GM18526 (cell line): ENCODE measurements around the gene KLRB1.

Experiments used
- POLR2A ChIP-seq: IDR thresholded peaks from 3 replicates; pipeline ENCODE4 v1.6.1; 2011; ENCODE audit not compliant: insufficient read length; ENCODE audit errors: extremely low read depth

KLRB1 gene

DNA sequence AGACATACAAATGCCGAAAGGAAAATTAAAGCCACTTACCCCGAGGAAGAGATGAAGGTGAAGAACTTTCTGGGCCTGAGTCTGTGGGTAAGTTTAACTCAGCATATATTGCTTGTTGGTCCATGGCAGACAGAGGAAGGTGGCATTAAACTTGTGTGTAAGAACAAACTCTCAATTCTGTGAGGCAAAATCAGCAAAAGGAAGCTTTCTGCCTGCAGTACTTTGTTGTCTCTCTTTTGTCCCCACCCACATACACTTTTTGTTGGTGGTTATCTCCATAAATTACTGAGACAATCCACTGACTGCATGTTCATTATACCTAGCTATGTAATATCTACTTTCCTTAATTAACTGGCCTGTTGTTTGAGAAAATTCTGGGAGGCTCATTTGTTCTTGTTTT, at the start of gene KLRB1:
TSS of gene KLRB1 (minus strand) at position 201 of the 400 bp plus-strand sequence. CDS start at position 124, 77 bp downstream.
- no peak for TF ChIP-seq POLR2A

DNA sequence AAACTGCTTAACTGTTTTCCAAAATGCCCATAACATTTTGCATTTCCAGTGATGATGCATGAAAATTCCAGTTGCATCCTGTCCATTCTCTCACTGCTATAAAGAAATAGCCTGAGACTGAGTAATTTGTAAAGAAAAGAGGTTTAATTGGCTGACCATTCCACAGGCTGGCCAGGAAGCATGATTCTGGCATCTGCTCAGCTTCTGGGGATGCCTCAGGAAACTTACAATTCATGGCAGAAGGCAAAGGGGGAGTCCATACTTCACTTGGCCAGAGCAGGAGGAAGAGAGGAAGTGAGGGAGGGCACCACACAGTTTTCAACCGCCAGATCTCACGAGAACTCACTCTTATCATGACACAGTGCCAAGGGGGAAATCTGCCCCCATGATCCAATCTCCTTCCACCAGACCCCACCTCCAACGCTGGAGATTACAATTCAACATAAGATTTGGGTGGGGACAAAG, 43.6 kb upstream of the KLRB1 start:
- peak; percentile 18 for TF ChIP-seq POLR2A

DNA sequence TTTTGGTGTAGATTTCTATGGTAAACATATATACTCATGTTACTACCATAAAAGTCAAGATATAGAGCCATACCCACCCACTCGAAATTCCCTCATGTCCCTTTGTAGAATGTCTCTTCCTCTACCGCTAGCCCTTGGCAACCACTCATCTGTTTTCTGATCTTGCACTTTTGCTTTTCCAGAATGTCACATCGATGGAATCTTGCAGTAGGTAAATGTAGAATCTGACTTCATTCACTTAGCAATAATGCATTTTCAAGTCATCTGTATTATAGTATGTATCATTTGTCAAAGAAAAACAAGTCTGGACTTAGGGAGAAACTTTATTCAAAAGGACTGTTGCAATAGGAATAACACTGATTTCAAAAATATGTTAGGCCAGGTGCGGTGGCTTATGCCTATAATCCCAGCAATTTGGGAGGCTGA, 42.4 kb upstream of the KLRB1 start:
- no peak for TF ChIP-seq POLR2A

- TF ChIP-seq POLR2A: peak; percentile 70
Observed at GRCh38 chr12:9649532-9649940, 41.8 kb upstream of the KLRB1 start.

- TF ChIP-seq POLR2A: no peak
Observed at GRCh38 chr12:9648701-9649531, 41.2 kb upstream of the KLRB1 start.

DNA sequence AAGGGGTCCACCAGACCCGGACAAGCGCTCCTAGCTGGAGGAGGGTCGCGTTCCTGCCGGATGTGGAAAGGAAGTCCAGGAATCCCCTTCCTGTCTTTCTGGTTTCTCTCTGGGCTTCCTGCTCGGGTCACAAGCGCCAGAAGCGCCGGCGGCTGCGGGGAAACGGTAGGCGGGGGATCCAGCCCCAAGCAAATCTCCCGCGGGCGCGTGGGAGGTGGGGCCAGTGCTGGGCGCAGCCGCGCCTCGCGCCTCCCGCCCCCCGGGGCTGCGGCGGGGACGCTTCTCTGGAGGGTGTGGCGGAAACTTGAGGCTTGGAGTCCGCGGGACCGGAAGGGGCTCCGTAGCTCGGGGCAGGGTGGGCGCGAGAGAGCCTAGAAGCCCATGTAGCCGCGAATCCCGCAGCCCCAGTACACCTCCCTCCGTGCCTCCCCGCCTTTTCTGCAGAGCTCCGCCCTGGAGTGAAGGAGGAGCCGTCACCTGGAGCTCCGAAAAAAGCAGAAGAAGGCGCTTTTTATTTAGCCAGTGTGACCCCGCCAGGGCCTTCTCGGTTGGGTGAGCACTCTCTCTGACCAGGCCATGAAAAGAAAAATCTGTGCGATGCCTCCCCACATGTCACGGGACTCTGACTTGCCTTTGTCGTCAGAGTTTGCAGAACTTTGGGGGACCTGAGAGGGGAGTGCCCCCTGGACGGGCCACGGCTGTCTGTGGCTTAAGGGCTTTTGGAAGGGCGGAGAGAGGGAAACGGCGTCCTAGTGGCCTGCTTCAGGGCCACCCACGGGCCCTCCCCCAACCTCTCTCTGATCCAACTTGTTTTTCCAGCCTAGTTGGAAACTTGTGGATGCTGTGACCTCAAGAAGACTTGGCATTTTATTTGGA, 40.3 kb upstream of the KLRB1 start:
- peak; percentile 69 for TF ChIP-seq POLR2A

GRCh38 chr12:9646794-9647781, 39.4 kb upstream of the KLRB1 start:
- no peak for TF ChIP-seq POLR2A

DNA sequence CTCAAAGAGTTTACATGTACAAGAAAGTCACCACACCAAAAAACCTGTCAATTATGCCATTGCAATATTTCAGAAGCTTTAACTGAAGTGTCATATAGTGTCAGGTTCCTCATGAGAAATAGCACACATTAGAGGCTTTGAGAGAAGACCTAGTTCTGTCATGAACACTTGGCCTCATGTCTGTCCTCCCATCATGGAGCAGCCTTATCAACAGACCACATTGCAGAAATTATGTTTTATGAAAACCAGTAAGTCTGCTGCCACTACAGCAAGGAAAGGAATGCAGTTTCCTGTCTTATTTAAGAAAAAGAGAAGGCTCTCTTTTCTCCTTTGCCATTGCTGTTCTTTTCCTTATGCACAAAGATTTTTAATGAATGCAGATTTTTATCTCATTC, 35.5 kb upstream of the KLRB1 start:
- TF ChIP-seq POLR2A: no peak

GRCh38 chr12:9642606-9643265, 35.0 kb upstream of the KLRB1 start:
- no peak for TF ChIP-seq POLR2A

DNA sequence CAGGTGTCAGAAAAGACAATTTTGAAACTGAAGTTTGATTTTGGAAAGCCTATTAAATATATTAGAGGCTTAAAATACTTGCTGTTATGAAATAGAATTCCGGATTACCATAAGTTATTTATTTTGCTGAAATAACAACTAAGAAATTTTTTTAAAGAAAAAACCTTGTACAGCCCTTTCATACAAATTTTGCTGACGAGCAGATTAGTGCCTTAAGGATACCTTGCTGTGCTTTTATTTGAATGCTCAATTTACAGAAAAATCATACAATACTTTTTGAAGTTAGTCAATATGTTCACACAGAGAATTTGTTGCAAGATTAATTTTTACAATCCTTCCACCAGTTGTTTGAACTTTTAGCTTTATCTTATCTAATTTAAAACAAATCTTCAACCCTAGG, 32.3 kb upstream of the KLRB1 start:
- no peak for TF ChIP-seq POLR2A

- TF ChIP-seq POLR2A: no peak
Observed at GRCh38 chr12:9636851-9637206, 29.1 kb upstream of the KLRB1 start.

- no peak for TF ChIP-seq POLR2A
Observed at GRCh38 chr12:9636150-9636850, 28.6 kb upstream of the KLRB1 start.

GRCh38 chr12:9634969-9635754, 27.4 kb upstream of the KLRB1 start:
- no peak for TF ChIP-seq POLR2A

- TF ChIP-seq POLR2A: no peak
Observed at GRCh38 chr12:9634177-9634803, 26.6 kb upstream of the KLRB1 start.
